PC-9 (cell line): ENCODE data around the gene HPS1. TPM values are rescaled to one million over a fixed set of nuclear protein-coding genes. Genes with fewer than 3 reads are reported as not detected.

Source experiments
- BruUV-seq: library from RNA; stranded (reverse); fragments of 400-500 nt; replicated peaks from 2 replicates; lab custom pipeline; 2021; lab: Mats Ljungman, UMichigan
- CTCF ChIA-PET: fragments of 300-600 bp; sonication (Branson Sonifier 250); formaldehyde crosslinking; loops from one replicate; lab custom pipeline; 2022; ENCODE audit warnings: antibody characterized with exemption; lab: Charles Lee
- POLR2A ChIA-PET: fragments of 300-600 bp; sonication (Branson Sonifier 250); formaldehyde crosslinking; loops from one replicate; lab custom pipeline; 2022; ENCODE audit warnings: antibody characterized with exemption; ENCODE audit not compliant: unreplicated experiment; lab: Charles Lee
- DNase-seq, 2 experiments: peaks; one replicate each; pipeline versions ENCODE4 v3.0.0 to v3.0.0-alpha.2; 2015 to 2022; ENCODE audit warnings: mixed read lengths in 1 of 2
- H2AFZ ChIP-seq: fragments of 200-600 bp; sonication (generic); 2 replicates; pipeline ENCODE4 v1.8.1; 2017; ENCODE audit warnings: antibody characterized with exemption
- H3F3A ChIP-seq: fragments of 200-600 bp; sonication (generic); 2 replicates; pipeline ENCODE4 v1.8.1; 2017; ENCODE audit warnings: antibody characterized with exemption, mild to moderate bottlenecking, low read depth; ENCODE audit not compliant: insufficient read depth
- H3K27ac ChIP-seq: fragments of 200-600 bp; sonication (generic); 2 replicates; pipeline ENCODE4 v1.6.1; 2016; ENCODE audit warnings: mixed run types
- H3K27me3 ChIP-seq: fragments of 200-600 bp; sonication (generic); 2 replicates; pipeline ENCODE4 v1.6.1; 2016; ENCODE audit warnings: low read depth, mixed run types; ENCODE audit not compliant: insufficient read depth
- H3K36me3 ChIP-seq: fragments of 200-600 bp; sonication (generic); 2 replicates; pipeline ENCODE4 v1.6.1; 2016; ENCODE audit warnings: low read depth, mixed run types
- H3K4me1 ChIP-seq: fragments of 200-600 bp; sonication (generic); replicated peaks from 2 replicates; pipeline ENCODE4 v1.6.1; 2016; ENCODE audit warnings: mixed run types; ENCODE audit not compliant: insufficient read depth
- H3K4me2 ChIP-seq: fragments of 200-600 bp; sonication (generic); 2 replicates; pipeline ENCODE4 v1.6.1; 2017; ENCODE audit warnings: mixed run types
- H3K4me3 ChIP-seq: fragments of 200-600 bp; sonication (generic); 2 replicates; pipeline ENCODE4 v1.6.1; 2016; ENCODE audit warnings: mixed run types
- H3K79me2 ChIP-seq: fragments of 200-600 bp; sonication (generic); 2 replicates; pipeline ENCODE4 v1.6.1; 2017; ENCODE audit warnings: low read depth, mixed run types
- H3K9me2 ChIP-seq: fragments of 200-600 bp; sonication (generic); 2 replicates; pipeline ENCODE4 v1.8.1; 2017; ENCODE audit warnings: mild to moderate bottlenecking; ENCODE audit not compliant: insufficient read depth
- H3K9me3 ChIP-seq: fragments of 200-600 bp; sonication (generic); 2 replicates; pipeline ENCODE4 v1.8.1; 2016; ENCODE audit warnings: low read depth; ENCODE audit not compliant: insufficient read depth
- H4K20me1 ChIP-seq: fragments of 200-600 bp; sonication (generic); 2 replicates; pipeline ENCODE4 v1.8.1; 2017; ENCODE audit not compliant: insufficient read depth
- CTCF ChIP-seq: fragments of 200-600 bp; sonication (generic); conservative IDR thresholded peaks from 2 replicates; pipeline ENCODE4 v1.6.1; 2017; ENCODE audit warnings: mixed run types, antibody characterized with exemption, mild to moderate bottlenecking, moderate library complexity
- EZH2 ChIP-seq: fragments of 200-600 bp; sonication (generic); IDR thresholded peaks from 2 replicates; pipeline ENCODE4 v1.8.0; 2017; ENCODE audit warnings: antibody characterized with exemption, low read depth
- intact Hi-C: fragments of 100-400 bp; cut with micrococcal nuclease; formaldehyde crosslinking; loops from one replicate; pipeline ENCODE4 v1.10.0; 2022; ENCODE audit not compliant: unreplicated experiment
- total RNA-seq: library from RNA; stranded (reverse); gene quantifications from 2 replicates; pipeline ENCODE4 v1.2.3, GENCODE V29; 2021

Gene HPS1
- total RNA-seq, 1 experiment from 2014 or later = 43.2 TPM

- Histone ChIP-seq H2AFZ (no peak overlapping the region), H3K36me3 (no peaks in the 10 kb centered on the region), H3K4me2 (no peak overlapping the region), H3F3A (peaks cover 21% of the 10 kb centered on the region), H3K79me2 (no peaks in the 10 kb centered on the region), H3K4me3 (no peak overlapping the region), H3K27me3 (no peaks in the 10 kb centered on the region), H3K9me2 (no peaks in the 10 kb centered on the region), H4K20me1 (no peaks in the 10 kb centered on the region), H3K4me1 (peaks cover 52% of the 10 kb centered on the region), H3K27ac (no peak overlapping the region), H3K9me3 (no peaks in the 10 kb centered on the region)
- ChIA-PET CTCF (no interaction called here), POLR2A (interaction anchor here (0.7 kb wide), 1 partner anchor 63 kb away, joined by 7 read pairs; no protein-coding TSS in a partner anchor)
- no TSS peak for BruUV-seq
- TF ChIP-seq EZH2 (no peak), CTCF (no peak)
- intact Hi-C loops = no loop called here
- DNase-seq = no peak
Measured at GRCh38 chr10:98370831-98371820, 75.6 kb downstream of the HPS1 start.

- Histone ChIP-seq H3K79me2 (no peaks in the 10 kb centered on the region), H3K27ac (no peak overlapping the region), H4K20me1 (no peaks in the 10 kb centered on the region), H2AFZ (no peak overlapping the region), H3K9me2 (no peaks in the 10 kb centered on the region), H3F3A (peaks cover 24% of the 10 kb centered on the region), H3K36me3 (no peaks in the 10 kb centered on the region), H3K27me3 (no peaks in the 10 kb centered on the region), H3K4me1 (peaks cover 52% of the 10 kb centered on the region), H3K4me3 (no peak overlapping the region), H3K4me2 (no peak overlapping the region), H3K9me3 (no peaks in the 10 kb centered on the region)
- no peak for DNase-seq
- POLR2A ChIA-PET = no interaction called here
- TF ChIP-seq CTCF (no peak), EZH2 (no peak)
- CTCF ChIA-PET = no interaction called here
- intact Hi-C loops = no loop called here
- BruUV-seq = no TSS peak
Measured at GRCh38 chr10:98369801-98370200, 76.9 kb downstream of the HPS1 start.

- no peak overlapping the region for H3K27ac ChIP-seq
- CTCF ChIA-PET = no interaction called here
- POLR2A ChIA-PET = no interaction called here
- no peak overlapping the region for H3K4me2 ChIP-seq
- no peaks in the 10 kb centered on the region for H3K36me3 ChIP-seq
- no TSS peak for BruUV-seq
- intact Hi-C loops = no loop called here
- no peak for TF ChIP-seq EZH2
- TF ChIP-seq CTCF = no peak
- H3K9me3 ChIP-seq = no peaks in the 10 kb centered on the region
- peaks cover 54% of the 10 kb centered on the region for H3K4me1 ChIP-seq
- H3K27me3 ChIP-seq = no peaks in the 10 kb centered on the region
- no peak overlapping the region for H3K4me3 ChIP-seq
- H3K79me2 ChIP-seq = no peaks in the 10 kb centered on the region
- H4K20me1 ChIP-seq = no peaks in the 10 kb centered on the region
- DNase-seq = no peak
- no peak overlapping the region for H2AFZ ChIP-seq
- no peaks in the 10 kb centered on the region for H3K9me2 ChIP-seq
- peaks cover 17% of the 10 kb centered on the region for H3F3A ChIP-seq
Measured at GRCh38 chr10:98368644-98369043, 78.1 kb downstream of the HPS1 start.
